B cell (primary cell): Measurements from ENCODE around the gene MIF. TPM values are rescaled to one million over a fixed set of nuclear protein-coding genes. Genes with fewer than 3 reads are reported as not detected.

Source experiments
- ATAC-seq: fragments of 200-7000 bp; cut with Tn5 transposase; one replicate; pipeline ENCODE4 v1.10.0; 2021; ENCODE audit warnings: low read depth, mild to moderate bottlenecking, moderate number of reproducible peaks, moderate library complexity
- CTCF ChIA-PET: fragments of 350-600 bp; sonication (Branson Sonifier 250); formaldehyde crosslinking; loops from one replicate; lab custom pipeline; 2021; ENCODE audit warnings: antibody characterized with exemption, inconsistent platforms; lab: Charles Lee
- POLR2A ChIA-PET: fragments of 350-600 bp; sonication (Branson Sonifier 250); formaldehyde crosslinking; loops from one replicate; lab custom pipeline; 2021; ENCODE audit warnings: antibody characterized with exemption; lab: Charles Lee
- DNase-seq: peaks from one replicate; pipeline ENCODE4 v3.0.0; 2013
- H2AFZ ChIP-seq: 2 replicates; pipeline ENCODE4 v1.6.1; 2012; ENCODE audit warnings: mild to moderate bottlenecking, low read depth, low read length; ENCODE audit not compliant: insufficient read depth, poor library complexity, severe bottlenecking
- H3K27ac ChIP-seq, 2 donors: 1 replicate in 1 of 2; 2 replicates in 1 of 2; pipeline ENCODE4 v1.5.1; 2012 to 2013; ENCODE audit warnings: low read length in 2 of 2, mild to moderate bottlenecking in 2 of 2, moderate library complexity in 1 of 2
- H3K27me3 ChIP-seq, 4 experiments: fragments of 200-600 bp in 1 of 4; sonication (generic) in 1 of 4; replicated peaks in 1 of 4; 1 replicate in 2 of 4; 2 replicates in 2 of 4; pipeline versions ENCODE4 v1.6.1 to v1.7.0; 2013 to 2016; ENCODE audit warnings: low read length in 3 of 4, mild to moderate bottlenecking in 2 of 4, mixed read lengths in 1 of 4, moderate library complexity in 1 of 4; ENCODE audit not compliant: insufficient read depth in 4 of 4, control insufficient read depth in 3 of 4; ENCODE audit errors: control extremely low read depth in 1 of 4
- H3K36me3 ChIP-seq, 2 experiments: replicated peaks in 1 of 2; 1 replicate in 1 of 2; 2 replicates in 1 of 2; pipeline versions ENCODE4 v1.6.1 to v1.7.1; 2013; ENCODE audit warnings: low read length in 1 of 2; ENCODE audit not compliant: insufficient read depth in 2 of 2, control insufficient read depth in 1 of 2; ENCODE audit errors: control extremely low read depth in 1 of 2, extremely low read depth in 1 of 2
- H3K4me1 ChIP-seq, 2 donors: fragments of 200-600 bp in 1 of 2; sonication (generic) in 1 of 2; 1 replicate in 1 of 2; 2 replicates in 1 of 2; pipeline versions ENCODE4 v1.5.1 to v1.6.1; 2013 to 2017; ENCODE audit warnings: low read length in 2 of 2; ENCODE audit not compliant: control insufficient read depth in 2 of 2, insufficient read depth in 2 of 2
- H3K4me2 ChIP-seq: replicated peaks from 2 replicates; pipeline ENCODE3; 2012; ENCODE audit warnings: mild to moderate bottlenecking, low read depth, low read length; ENCODE audit not compliant: poor library complexity, severe bottlenecking
- H3K4me3 ChIP-seq, 5 experiments: fragments of 200-600 bp in 1 of 5; sonication (generic) in 1 of 5; 1 replicate in 3 of 5; 2 replicates in 2 of 5; pipeline versions ENCODE4 v1.5.1 to v1.7.0; 2011 to 2016; ENCODE audit warnings: low read length in 4 of 5, mild to moderate bottlenecking in 4 of 5, low read depth in 2 of 5, control low read depth in 1 of 5, moderate library complexity in 1 of 5; ENCODE audit not compliant: insufficient read depth in 1 of 5; ENCODE audit errors: control extremely low read depth in 1 of 5, extremely low read depth in 1 of 5
- H3K79me2 ChIP-seq: fragments of 200-600 bp; sonication (generic); one replicate; pipeline ENCODE4 v1.6.0; 2016; ENCODE audit warnings: low read length; ENCODE audit not compliant: control insufficient read depth, insufficient read depth
- H3K9ac ChIP-seq: fragments of 200-600 bp; sonication (generic); 2 replicates; pipeline ENCODE4 v1.6.1; 2017; ENCODE audit warnings: mild to moderate bottlenecking, low read length, moderate library complexity
- H3K9me3 ChIP-seq, 3 donors: one replicate each; pipeline versions ENCODE4 v1.6.1 to v1.7.1; 2013; ENCODE audit warnings: low read length in 2 of 3; ENCODE audit not compliant: control insufficient read depth in 2 of 3, insufficient read depth in 1 of 3; ENCODE audit errors: control extremely low read depth in 1 of 3
- H4K20me1 ChIP-seq: 2 replicates; pipeline ENCODE4 v1.6.0; 2012; ENCODE audit warnings: mild to moderate bottlenecking, low read length; ENCODE audit not compliant: insufficient read depth, control insufficient read depth, poor library complexity, severe bottlenecking
- H3K27ac Mint-ChIP-seq: one replicate; pipeline ENCODE4 v1.8.0; 2021; ENCODE audit warnings: mixed read lengths
- H3K27me3 Mint-ChIP-seq: one replicate; pipeline ENCODE4 v1.8.0; 2021; ENCODE audit warnings: mixed read lengths
- H3K4me1 Mint-ChIP-seq: one replicate; pipeline ENCODE4 v1.8.0; 2021; ENCODE audit warnings: mixed read lengths
- H3K4me3 Mint-ChIP-seq: one replicate; pipeline ENCODE4 v1.8.0; 2021; ENCODE audit warnings: mixed read lengths
- H3K9me3 Mint-ChIP-seq: one replicate; pipeline ENCODE4 v1.8.0; 2022; ENCODE audit warnings: mixed read lengths; ENCODE audit not compliant: insufficient read depth
- EZH2 ChIP-seq: IDR thresholded peaks from 2 replicates; pipeline ENCODE4 v1.6.1; 2012; ENCODE audit warnings: borderline replicate concordance, low read depth, mild to moderate bottlenecking, moderate library complexity, low read length; ENCODE audit not compliant: insufficient read depth, poor library complexity, severe bottlenecking
- WGBS: methylation state at CpG from one replicate; pipeline ENCODE4 v1.1.5; 2013; ENCODE audit warnings: missing lambda C conversion rate; ENCODE audit not compliant: insufficient coverage; 5-methylcytosine and 5-hydroxymethylcytosine counted together
- intact Hi-C: fragments of 100-400 bp; cut with micrococcal nuclease; formaldehyde crosslinking; loops from one replicate; pipeline ENCODE4 v1.10.0; 2022
- polyA plus RNA-seq: library from polyadenylated mRNA; depleted of rRNA; stranded (reverse); fragments of >200 nt; gene quantifications from 2 replicates; pipeline ENCODE4 v1.2.3, GENCODE V29; 2012
- total RNA-seq, 2 donors: library from RNA; stranded (reverse); fragments of 120-200 nt in 1 of 2; gene quantifications; 1 replicate in 1 of 2; 2 replicates in 1 of 2; pipeline versions ENCODE4 v1.2.3 to v1.2.4, GENCODE V29; 2013 to 2022
- TF ChIP-seq, protein P1 (sequence below): fragments of 200-600 bp; IDR thresholded peaks from one replicate; pipeline ENCODE4 v1.8.0; 2022; ENCODE audit warnings: antibody characterized with exemption, mild to moderate bottlenecking

Gene MIF
- total and polyA plus RNA-seq, 2 donors (not counting 1 experiment from before 2014, with no cell fraction given), result 143 to 272 TPM

DNA sequence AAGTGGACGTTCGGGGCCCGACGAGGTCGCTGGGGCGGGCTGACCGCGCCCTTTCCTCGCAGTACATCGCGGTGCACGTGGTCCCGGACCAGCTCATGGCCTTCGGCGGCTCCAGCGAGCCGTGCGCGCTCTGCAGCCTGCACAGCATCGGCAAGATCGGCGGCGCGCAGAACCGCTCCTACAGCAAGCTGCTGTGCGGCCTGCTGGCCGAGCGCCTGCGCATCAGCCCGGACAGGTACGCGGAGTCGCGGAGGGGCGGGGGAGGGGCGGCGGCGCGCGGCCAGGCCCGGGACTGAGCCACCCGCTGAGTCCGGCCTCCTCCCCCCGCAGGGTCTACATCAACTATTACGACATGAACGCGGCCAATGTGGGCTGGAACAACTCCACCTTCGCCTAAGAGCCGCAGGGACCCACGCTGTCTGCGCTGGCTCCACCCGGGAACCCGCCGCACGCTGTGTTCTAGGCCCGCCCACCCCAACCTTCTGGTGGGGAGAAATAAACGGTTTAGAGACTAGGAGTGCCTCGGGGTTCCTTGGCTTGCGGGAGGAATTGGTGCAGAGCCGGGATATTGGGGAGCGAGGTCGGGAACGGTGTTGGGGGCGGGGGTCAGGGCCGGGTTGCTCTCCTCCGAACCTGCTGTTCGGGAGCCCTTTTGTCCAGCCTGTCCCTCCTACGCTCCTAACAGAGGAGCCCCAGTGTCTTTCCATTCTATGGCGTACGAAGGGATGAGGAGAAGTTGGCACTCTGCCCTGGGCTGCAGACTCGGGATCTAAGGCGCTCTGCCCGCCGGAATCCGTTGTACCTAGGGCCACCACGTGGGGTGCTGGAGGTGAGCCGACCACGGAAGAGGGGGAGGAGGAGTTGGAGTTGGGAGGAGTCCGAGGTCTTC lies 771 bp downstream of the MIF start:
- peaks cover 1 to 16% of the 10 kb centered on the region in 2 experiments for H3K36me3 ChIP-seq
- peak overlapping the region; percentile 86 for H2AFZ ChIP-seq
- peak overlapping the region; percentile 81 for H3K9ac ChIP-seq
- ChIA-PET POLR2A (interaction anchor here (0.6 to 2.5 kb wide), 15 partner anchors 15 to 330 kb away, joined by 3 to 32 read pairs (median 5); partner anchors contain the start of genes DERL3, MMP11, SLC2A11 and ZNF70), CTCF (interaction anchor here (0.7 to 2.5 kb wide), 20 partner anchors 8 to 201 kb away, joined by 3 to 25 read pairs (median 4); partner anchors contain the start of gene SLC2A11)
- TF ChIP-seq, protein P1, sequence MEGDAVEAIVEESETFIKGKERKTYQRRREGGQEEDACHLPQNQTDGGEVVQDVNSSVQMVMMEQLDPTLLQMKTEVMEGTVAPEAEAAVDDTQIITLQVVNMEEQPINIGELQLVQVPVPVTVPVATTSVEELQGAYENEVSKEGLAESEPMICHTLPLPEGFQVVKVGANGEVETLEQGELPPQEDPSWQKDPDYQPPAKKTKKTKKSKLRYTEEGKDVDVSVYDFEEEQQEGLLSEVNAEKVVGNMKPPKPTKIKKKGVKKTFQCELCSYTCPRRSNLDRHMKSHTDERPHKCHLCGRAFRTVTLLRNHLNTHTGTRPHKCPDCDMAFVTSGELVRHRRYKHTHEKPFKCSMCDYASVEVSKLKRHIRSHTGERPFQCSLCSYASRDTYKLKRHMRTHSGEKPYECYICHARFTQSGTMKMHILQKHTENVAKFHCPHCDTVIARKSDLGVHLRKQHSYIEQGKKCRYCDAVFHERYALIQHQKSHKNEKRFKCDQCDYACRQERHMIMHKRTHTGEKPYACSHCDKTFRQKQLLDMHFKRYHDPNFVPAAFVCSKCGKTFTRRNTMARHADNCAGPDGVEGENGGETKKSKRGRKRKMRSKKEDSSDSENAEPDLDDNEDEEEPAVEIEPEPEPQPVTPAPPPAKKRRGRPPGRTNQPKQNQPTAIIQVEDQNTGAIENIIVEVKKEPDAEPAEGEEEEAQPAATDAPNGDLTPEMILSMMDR, result peak; percentile 55
- TF ChIP-seq EZH2, result no peak
- DNase-seq (peak; percentile 78), ATAC-seq (peak; percentile 22)
- Mint-ChIP-seq H3K4me3 (peak overlapping the region; percentile 93), H3K9me3 (no peaks in the 10 kb centered on the region), H3K27me3 (no peaks in the 10 kb centered on the region), H3K4me1 (peaks cover 28% of the 10 kb centered on the region), H3K27ac (peak overlapping the region; percentile 98)
- peaks cover 13 to 19% of the 10 kb centered on the region in 2 donors for H3K4me1 ChIP-seq
- peak overlapping the region; percentile 87 to 89 for H3K27ac ChIP-seq
- peak overlapping the region; percentile 26 to 88 (median 84) for H3K4me3 ChIP-seq
- H3K79me2 ChIP-seq, result peaks cover 12% of the 10 kb centered on the region
- H3K9me3 ChIP-seq, result peaks cover 0 to 4% (median 0%) of the 10 kb centered on the region in 3 donors
- peak overlapping the region; percentile 91 for H3K4me2 ChIP-seq
- intact Hi-C loops, result loop anchor here (1.0 to 5.0 kb wide), 5 partner anchors 19 to 178 kb away; partner anchors contain the start of genes DERL3 and SLC2A11
- H3K27me3 ChIP-seq, result no peaks in the 10 kb centered on the region
- under 1% methylated on average over 70 of the region's 79 CpGs for WGBS
- H4K20me1 ChIP-seq, result peaks cover 34% of the 10 kb centered on the region
